GM20000 (cell line): ENCODE measurements around the gene CTPS1.

Source experiments
- DNase-seq: peaks from one replicate; pipeline ENCODE4 v3.0.0; 2012; ENCODE audit warnings: low spot score
- TF ChIP-seq, protein P1 (sequence below): IDR thresholded peaks from 2 replicates; pipeline ENCODE4 v1.5.1; 2012; ENCODE audit warnings: mild to moderate bottlenecking, control low read depth; ENCODE audit errors: extremely low read depth, missing control alignments

CTPS1 gene

DNA sequence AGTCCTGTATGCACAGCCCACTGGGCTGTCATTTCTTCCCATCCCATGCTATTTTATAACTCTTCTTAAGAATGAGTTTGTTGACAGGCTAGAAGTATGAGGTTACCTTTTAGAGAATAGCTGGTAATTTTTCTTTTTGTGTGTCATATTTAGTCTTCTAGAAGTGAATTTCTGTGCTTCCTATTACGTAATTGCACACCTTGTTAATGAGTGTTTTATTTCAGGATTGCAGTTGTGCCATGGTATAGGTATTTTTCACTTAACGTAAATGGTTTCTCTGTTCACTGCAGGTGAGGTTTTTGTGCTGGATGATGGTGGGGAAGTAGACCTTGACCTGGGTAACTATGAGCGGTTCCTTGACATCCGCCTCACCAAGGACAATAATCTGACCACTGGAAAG is 5.0 kb downstream of the CTPS1 start:
- TF ChIP-seq, protein P1, sequence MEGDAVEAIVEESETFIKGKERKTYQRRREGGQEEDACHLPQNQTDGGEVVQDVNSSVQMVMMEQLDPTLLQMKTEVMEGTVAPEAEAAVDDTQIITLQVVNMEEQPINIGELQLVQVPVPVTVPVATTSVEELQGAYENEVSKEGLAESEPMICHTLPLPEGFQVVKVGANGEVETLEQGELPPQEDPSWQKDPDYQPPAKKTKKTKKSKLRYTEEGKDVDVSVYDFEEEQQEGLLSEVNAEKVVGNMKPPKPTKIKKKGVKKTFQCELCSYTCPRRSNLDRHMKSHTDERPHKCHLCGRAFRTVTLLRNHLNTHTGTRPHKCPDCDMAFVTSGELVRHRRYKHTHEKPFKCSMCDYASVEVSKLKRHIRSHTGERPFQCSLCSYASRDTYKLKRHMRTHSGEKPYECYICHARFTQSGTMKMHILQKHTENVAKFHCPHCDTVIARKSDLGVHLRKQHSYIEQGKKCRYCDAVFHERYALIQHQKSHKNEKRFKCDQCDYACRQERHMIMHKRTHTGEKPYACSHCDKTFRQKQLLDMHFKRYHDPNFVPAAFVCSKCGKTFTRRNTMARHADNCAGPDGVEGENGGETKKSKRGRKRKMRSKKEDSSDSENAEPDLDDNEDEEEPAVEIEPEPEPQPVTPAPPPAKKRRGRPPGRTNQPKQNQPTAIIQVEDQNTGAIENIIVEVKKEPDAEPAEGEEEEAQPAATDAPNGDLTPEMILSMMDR, result no peak
- DNase-seq, result no peak

DNA sequence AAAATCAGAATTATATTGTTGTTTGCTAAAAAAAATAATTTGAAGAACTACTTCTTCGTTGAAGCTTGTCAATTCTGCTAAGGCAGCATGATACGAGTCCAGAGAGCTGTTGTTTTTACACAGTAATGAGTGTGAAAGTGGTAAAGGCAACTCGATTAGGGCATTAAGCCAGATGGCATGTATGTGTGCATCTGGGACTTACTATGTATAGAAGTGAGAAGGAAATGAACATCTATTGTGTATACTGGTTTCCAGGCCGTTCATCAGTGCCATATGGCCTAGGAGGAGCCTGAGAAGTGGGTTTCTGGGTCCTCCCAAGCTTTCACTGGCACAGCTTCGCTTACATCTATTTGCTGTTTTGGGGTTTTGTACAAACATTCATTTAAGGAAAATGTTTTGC is 5.7 kb downstream of the CTPS1 start:
- DNase-seq, result no peak
- TF ChIP-seq, protein P1, result no peak

DNA sequence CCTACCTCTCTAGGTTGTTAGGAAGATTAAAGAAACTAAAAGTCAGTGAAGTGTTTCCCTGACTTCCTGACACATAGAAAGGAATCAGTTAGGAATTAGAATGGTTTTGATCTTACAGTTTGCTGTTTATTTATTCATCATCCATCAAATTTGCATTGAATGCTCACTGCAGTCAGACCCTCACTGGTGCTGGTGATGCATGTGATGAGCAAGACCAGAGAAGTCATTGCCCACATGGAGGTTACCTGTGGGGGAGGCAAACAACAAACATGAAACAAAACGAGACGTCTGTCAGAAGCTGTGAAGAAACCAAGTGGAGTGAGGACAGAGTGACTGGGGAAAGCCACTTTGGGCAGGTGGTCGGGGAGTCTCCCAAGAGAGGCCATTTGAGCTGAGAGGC is 6.4 kb downstream of the CTPS1 start:
- TF ChIP-seq, protein P1, result no peak
- DNase-seq, result no peak

DNA sequence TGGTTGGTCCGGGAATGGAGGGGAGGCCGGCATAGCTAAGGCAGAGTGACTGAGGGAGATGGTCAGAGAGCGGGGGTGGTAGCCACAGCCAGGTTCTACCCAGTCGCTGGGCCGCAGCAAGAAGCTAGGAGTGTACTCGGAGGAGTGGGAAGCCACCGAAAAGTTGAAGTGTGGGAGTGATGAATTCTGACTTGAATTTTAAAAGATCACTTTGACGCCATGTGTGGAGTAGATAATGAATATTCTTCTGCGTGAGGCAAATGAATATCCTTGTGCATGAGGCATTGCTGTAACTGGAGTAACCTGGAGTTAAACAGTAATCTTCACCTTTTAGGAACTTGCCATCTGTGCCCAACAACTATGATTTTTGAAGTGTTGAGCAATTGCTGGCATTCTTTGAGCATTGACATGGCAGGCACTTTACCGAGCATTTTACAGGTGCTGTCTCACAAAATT is 6.9 kb downstream of the CTPS1 start:
- no peak for DNase-seq
- TF ChIP-seq, protein P1, result no peak

DNA sequence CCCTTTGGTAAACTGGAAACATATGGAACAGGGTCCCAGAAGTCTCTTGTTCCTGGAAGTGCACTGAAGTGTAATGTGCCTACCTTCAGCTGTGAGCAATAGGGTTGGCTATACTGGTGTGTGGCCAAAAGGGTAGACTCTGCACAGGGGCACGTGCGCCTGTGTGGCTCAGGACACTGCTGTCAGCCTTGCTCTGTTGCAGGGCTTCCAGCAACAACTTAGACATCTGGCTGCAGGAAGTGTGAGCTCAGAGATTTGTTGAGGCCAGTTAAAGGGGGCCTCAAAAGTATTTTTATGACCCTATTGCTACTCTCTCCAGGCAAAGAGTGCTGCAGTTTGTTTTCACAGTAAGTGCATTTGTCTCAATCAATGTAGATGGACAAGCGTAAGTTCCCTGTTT is 7.5 kb downstream of the CTPS1 start:
- DNase-seq, result no peak

DNA sequence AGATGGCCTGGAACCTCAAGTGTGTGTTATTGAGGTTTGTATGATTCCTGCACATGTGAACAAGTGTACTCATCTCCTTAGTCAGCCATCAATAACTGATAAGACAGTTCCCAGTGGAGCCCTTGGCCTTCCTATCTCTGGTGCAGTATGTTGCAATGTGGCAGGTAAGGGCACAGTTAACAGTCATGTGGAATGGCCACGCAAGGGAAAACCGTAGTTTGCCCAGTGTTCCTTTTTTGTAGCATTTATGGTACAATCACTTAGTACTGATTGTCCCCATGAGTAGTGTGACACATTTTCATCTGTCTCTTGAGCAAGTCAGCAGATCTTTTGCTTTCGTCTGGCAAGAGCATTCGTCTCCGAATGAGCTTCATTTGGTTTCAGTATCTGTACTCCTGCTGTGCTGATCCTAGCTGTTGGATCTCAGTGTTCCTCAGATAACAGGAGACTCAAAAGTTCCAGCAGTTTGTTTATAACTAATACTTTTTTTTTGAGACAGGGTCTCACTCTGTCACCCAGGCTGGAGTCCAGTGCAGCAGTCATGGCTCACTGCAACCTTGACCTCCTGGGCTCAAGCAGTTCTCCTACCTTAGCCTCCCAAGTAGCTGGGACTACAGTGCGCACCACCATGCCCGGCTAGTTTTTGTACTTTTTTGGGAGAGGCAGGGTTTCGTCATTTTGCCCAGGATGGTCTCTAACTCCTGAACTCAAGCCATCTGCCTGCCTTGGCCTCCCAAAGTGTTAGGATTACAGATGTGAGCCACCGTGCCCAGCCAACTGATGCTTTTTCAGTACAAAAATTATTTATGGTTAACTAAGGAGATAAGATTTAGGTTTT is 8.2 kb downstream of the CTPS1 start:
- TF ChIP-seq, protein P1, result no peak
- no peak for DNase-seq

More for the DNA sequence above, 7.5 kb downstream of the CTPS1 start:
- TF ChIP-seq, protein P1, result no peak

DNA sequence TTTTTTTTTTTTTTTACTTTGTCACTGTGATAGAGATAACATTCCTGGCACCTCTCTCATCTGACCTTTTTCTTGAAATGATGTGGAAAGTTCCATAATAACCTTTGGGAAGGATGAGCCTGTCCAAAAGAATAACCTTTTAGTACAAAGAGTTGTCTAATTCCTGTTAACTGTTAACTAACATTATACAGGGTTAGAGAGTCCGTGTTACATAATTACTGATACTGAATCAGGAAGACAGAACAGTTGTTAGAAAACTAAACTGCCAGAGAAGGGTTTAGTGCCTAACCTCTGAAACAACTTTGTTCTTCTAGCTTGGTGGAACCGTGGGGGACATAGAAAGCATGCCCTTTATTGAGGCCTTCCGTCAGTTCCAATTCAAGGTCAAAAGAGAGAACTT is 8.8 kb downstream of the CTPS1 start:
- no peak for DNase-seq
- TF ChIP-seq, protein P1, result no peak
